ENCODE results near the gene TIMM23. TPM values are rescaled to one million over a fixed set of nuclear protein-coding genes. Genes with fewer than 3 reads are reported as not detected.

Gene TIMM23
- total and polyA plus RNA-seq, 4 donors = 41.8 to 66.8 (median 42.7) TPM

GRCh38 chr10:46030091-46030937 lies 58.0 kb downstream of the TIMM23 start, which contains the start of gene NCOA4 (continued):
- TF ChIP-seq REST (IDR thresholded peaks at IDR 0.05) (peak; percentile 82), SP1 (IDR thresholded peaks at IDR 0.05) (peak; percentile 63), FOXA1 (IDR thresholded peaks at IDR 0.05) (no peak), HNF4G (IDR thresholded peaks at IDR 0.05) (no peak)

GRCh38 chr10:46031648-46032532 lies 59.6 kb downstream of the TIMM23 start:
- Histone ChIP-seq H3K36me3 (ENCODE audit: control insufficient read depth in 4 of 4, insufficient read depth in 3 of 4, low read depth in 1 of 4, low read length in 3 of 4) (no peaks in the 10 kb centered on the region), H3K27ac (ENCODE audit: low read depth in 1 of 2, low read length in 2 of 2) (peak overlapping the region; percentile 90 to 91), H3K4me1 (ENCODE audit: control insufficient read depth in 4 of 4, insufficient read depth in 4 of 4, low read length in 3 of 4) (peaks cover 9 to 57% (median 34%) of the 10 kb centered on the region in 4 donors), H3K9ac (ENCODE audit: low read depth in 1 of 2, low read length in 2 of 2) (peak overlapping the region; percentile 48 to 79), H3K9me3 (ENCODE audit: control insufficient read depth in 4 of 4, low read length in 3 of 4) (no peaks in the 10 kb centered on the region), H3K4me3 (ENCODE audit: low read depth in 1 of 3, low read length in 3 of 3) (no peak overlapping the region), H3K27me3 (ENCODE audit: control insufficient read depth in 4 of 4, insufficient read depth in 4 of 4, low read length in 3 of 4) (no peaks in the 10 kb centered on the region)
- 37% methylated on average over 6 of the region's 6 CpGs for WGBS
- peak; percentile 73 for TF ChIP-seq REST (IDR thresholded peaks at IDR 0.05)
- peak; percentile 73 for TF ChIP-seq FOXA1 (IDR thresholded peaks at IDR 0.05)
- no peak for TF ChIP-seq NR2F2 (IDR thresholded peaks at IDR 0.05)
- peak; percentile 82 for TF ChIP-seq FOXA2 (IDR thresholded peaks at IDR 0.05)
- TF ChIP-seq TAF1 (conservative IDR thresholded peaks at IDR 0.05) = peak; percentile 65
- TF ChIP-seq RXRA (IDR thresholded peaks at IDR 0.05) = peak; percentile 46 to 86
- TF ChIP-seq JUND (IDR thresholded peaks at IDR 0.05) = peak in 1 of 2 donors; percentile 80
- peak; percentile 76 for TF ChIP-seq SP1 (IDR thresholded peaks at IDR 0.05)
- TF ChIP-seq CTCF (IDR thresholded peaks at IDR 0.05; ENCODE audit: low read depth, low read length, missing input control) = no peak
- peak; percentile 48 for TF ChIP-seq YY1 (IDR thresholded peaks at IDR 0.05)
- TF ChIP-seq RAD21 (IDR thresholded peaks at IDR 0.05) = peak; percentile 38 to 47
- TF ChIP-seq MAX (IDR thresholded peaks at IDR 0.05) = peak; percentile 74
- peak; percentile 15 for TF ChIP-seq ATF3 (IDR thresholded peaks at IDR 0.05)
- TF ChIP-seq ZBTB33 (IDR thresholded peaks at IDR 0.05) = peak; percentile 96
- TF ChIP-seq GABPA (IDR thresholded peaks at IDR 0.05 in 1 of 2, conservative IDR thresholded peaks at IDR 0.05 in 1 of 2) = peak in 1 of 2 donors; percentile 34
- peak in 1 of 2 donors; percentile 55 for TF ChIP-seq EGR1 (IDR thresholded peaks at IDR 0.05; ENCODE audit: low read depth in 2 of 2)
- no peak for TF ChIP-seq HNF4G (IDR thresholded peaks at IDR 0.05)
- peak; percentile 61 to 86 for TF ChIP-seq HNF4A (conservative IDR thresholded peaks at IDR 0.05)
- DNase-seq (ENCODE audit: low spot score) = no peak
